ENCODE results near the gene NXF3. TPM values are rescaled to one million over a fixed set of nuclear protein-coding genes. Genes with fewer than 3 reads are reported as not detected.

NXF3 gene, protein sequence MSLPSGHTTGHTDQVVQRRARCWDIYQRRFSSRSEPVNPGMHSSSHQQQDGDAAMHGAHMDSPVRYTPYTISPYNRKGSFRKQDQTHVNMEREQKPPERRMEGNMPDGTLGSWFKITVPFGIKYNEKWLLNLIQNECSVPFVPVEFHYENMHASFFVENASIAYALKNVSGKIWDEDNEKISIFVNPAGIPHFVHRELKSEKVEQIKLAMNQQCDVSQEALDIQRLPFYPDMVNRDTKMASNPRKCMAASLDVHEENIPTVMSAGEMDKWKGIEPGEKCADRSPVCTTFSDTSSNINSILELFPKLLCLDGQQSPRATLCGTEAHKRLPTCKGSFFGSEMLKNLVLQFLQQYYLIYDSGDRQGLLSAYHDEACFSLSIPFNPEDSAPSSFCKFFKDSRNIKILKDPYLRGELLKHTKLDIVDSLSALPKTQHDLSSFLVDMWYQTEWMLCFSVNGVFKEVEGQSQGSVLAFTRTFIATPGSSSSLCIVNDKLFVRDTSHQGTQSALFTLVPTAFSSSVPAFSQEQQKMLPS
- not detected in 2 replicates for total RNA-seq

DNA sequence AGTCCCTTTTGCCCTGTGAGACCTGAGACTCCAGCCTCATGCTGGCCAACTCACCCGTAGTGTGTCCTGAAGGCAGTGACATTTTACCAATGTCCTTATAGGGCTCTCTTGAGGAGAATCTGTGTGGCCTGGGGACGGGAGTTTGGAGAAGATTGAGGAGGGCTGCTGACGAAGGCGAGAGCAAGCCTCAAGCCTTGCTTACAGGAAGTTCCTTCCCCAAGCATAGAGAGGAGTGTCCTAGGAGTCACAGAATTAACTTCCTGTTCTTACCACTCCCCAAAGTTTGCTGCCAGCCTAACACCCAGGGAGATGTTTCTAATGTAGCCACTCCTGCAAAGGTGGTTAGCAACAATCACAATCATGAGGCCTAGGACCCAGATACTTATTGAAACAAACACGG, at the start of gene NXF3:
TSS of gene NXF3 (minus strand) at position 202 of the 400 bp plus-strand sequence. CDS start at position 82, 120 bp downstream.

DNA sequence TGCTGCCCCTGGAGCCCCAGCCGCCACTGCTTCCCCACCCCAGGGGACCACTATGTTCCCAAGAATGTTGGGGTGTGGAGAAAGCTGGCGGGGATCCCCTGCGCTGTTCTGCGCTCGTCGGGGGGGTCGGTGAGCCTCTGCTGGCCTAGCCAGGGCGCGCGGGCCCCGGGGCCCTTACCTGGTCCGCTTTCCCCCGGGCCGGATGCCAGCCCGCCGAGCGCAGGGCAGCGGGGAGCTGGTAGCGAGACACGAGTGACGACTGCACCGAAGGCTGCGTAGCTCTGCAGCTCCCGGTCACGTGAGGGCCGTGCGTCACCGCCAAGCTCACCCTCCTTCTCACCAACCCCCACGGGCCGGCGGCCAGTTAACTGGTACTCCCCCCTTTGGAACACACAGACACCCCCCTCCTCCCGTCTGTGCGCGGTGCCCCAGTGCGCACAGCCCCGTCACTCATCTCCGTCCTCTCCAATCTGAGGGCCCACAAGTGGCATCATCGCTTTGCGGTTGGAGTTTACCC, 29.0 kb downstream of the NXF3 start, which contains the start of gene BEX1:
TSS of gene BEX1 (minus strand) at position 254 of the 517 bp plus-strand sequence. CDS start 897 bp downstream, outside the sequence.

Other genes with a start within 250 kb of the NXF3 start
- gene RAB40AL, start 155.9 kb downstream of the NXF3 start, total RNA-seq = 0.73 and 0.81 TPM in 2 replicates
- 0.61 and 1.8 TPM in 2 replicates for gene BEX1, start 29.0 kb downstream of the NXF3 start, total RNA-seq
- gene BEX4, start 122.0 kb upstream of the NXF3 start, total RNA-seq = 20.9 and 22.2 TPM in 2 replicates
- gene TCEAL8, start 162.0 kb upstream of the NXF3 start, total RNA-seq = 78.7 and 103 TPM in 2 replicates
- gene TCEAL5, start 183.6 kb upstream of the NXF3 start, total RNA-seq = not detected in 2 replicates
- 0.73 and 0.97 TPM in 2 replicates for gene BEX2, start 217.8 kb upstream of the NXF3 start, total RNA-seq
- 21.3 and 23.6 TPM in 2 replicates for gene TCEAL7, start 237.1 kb upstream of the NXF3 start, total RNA-seq